Ishikawa (cell line): ENCODE data around the gene DUS1L.
A peak's percentile ranks its signal among the peaks of the same experiment; 100 is the strongest.

Experiments
- CEBPB ChIP-seq: IDR thresholded peaks from 2 replicates; pipeline ENCODE4 v1.6.1; 2012
- CREB1 ChIP-seq: IDR thresholded peaks from 2 replicates; pipeline ENCODE4 v1.6.1; 2012; ENCODE audit warnings: low read depth
- EGR1 ChIP-seq: IDR thresholded peaks from 2 replicates; pipeline ENCODE4 v1.6.1; 2012
- EP300 ChIP-seq: IDR thresholded peaks from 2 replicates; pipeline ENCODE4 v1.6.1; 2012; ENCODE audit warnings: borderline replicate concordance
- FOXM1 ChIP-seq: IDR thresholded peaks from 2 replicates; pipeline ENCODE4 v1.6.1; 2012; ENCODE audit warnings: low read depth, borderline replicate concordance
- MAX ChIP-seq: IDR thresholded peaks from 2 replicates; pipeline ENCODE4 v1.6.1; 2012
- NFIC ChIP-seq: IDR thresholded peaks from 2 replicates; pipeline ENCODE4 v1.6.1; 2012
- RAD21 ChIP-seq: IDR thresholded peaks from 2 replicates; pipeline ENCODE4 v1.6.1; 2012; ENCODE audit warnings: low read depth
- REST ChIP-seq: IDR thresholded peaks from 2 replicates; pipeline ENCODE4 v1.6.1; 2012; ENCODE audit warnings: low read depth, mild to moderate bottlenecking
- TAF1 ChIP-seq: IDR thresholded peaks from 2 replicates; pipeline ENCODE4 v1.6.1; 2012; ENCODE audit warnings: low read depth, mild to moderate bottlenecking
- TCF12 ChIP-seq: IDR thresholded peaks from 2 replicates; pipeline ENCODE4 v1.6.1; 2012; ENCODE audit warnings: low read depth
- TEAD4 ChIP-seq: IDR thresholded peaks from 2 replicates; pipeline ENCODE4 v1.6.1; 2012
- USF1 ChIP-seq: IDR thresholded peaks from 2 replicates; pipeline ENCODE4 v1.6.1; 2012
- YY1 ChIP-seq: IDR thresholded peaks from 2 replicates; pipeline ENCODE4 v1.6.1; 2012; ENCODE audit warnings: low read depth
- ZBTB7A ChIP-seq: IDR thresholded peaks from 2 replicates; pipeline ENCODE4 v1.6.1; 2012; ENCODE audit warnings: low read depth

DUS1L gene

DNA sequence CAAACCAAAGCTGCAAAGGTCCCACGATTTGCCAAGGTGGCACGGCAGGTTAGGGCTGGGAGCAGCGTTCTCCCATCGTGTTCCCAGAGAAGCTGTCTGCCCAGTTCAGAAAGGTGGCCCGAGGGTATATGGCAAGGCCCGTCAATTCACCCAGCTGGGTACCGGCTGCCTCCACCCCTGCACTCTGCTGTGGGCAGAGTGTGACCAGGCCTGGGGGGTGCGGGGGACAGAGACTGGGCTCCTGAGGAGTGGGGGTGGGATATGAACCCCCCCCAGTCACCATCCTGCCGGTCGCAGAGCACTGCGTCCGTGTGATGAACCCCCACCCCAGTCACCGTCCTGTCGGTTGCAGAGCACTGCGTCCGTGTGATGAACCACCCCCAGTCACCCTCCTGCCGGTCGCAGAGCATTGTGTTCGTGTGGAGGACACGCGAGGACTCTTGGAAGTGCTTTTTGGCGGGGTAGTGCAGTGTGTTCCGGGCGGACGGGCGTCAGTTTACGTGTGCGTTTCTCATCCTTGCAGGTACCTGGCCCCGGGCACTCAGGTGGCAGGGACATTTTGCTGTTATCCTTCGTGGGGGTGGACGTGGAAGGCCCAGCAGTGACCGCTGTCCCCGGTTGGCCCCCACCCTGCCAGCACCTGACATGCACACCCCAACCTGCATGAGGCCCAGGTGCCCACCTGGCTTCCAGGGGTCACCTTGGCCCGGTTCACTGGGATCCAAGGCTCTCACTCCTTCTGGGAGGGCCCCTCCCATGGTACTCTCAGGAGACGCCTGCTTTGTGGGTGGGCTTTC, 35.1 kb upstream of the DUS1L start:
- TF ChIP-seq RAD21 (no peak), CEBPB (no peak), EGR1 (no peak), CREB1 (no peak), REST (no peak), USF1 (no peak), YY1 (no peak)

DNA sequence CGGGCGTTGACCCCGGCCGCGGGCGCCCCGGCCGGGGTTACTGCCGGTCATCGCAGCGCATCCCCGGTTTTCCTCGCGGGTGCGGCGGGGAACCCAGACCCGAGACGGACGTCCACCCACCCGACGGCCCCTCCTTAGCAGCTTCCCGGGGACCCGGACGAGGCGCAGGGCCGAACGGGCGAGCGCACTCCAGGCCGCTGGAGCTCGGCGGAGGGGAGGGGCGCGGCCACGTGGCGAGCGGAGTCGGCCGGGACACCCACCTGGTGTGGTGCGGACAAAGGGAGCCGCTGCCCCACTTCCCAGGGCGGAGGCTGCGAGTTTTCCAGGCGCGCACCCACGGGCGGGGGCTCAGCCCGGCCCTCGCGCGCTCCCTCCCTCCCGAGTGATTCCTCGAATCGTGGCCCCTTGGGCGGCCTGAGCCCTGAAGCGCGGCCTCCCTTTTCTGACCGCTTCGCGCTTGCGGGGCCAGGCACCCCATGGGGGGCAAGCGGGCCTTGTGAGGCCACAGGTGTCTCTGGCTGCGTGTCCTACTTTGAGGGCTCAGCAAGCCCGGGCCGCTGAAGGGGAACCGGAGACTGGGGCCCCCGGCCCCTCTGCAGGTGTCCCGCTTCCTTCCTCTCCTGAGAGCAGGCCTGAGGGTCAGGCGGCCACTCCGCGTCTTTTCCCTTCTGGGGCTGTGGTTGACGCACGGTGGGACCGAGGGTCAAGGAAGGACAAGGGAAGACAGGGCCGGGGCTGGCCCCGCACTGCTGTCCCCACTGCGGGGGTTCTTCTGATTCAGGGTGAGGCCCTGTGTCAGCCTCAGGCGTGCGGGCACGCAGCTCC, 33.5 kb upstream of the DUS1L start:
- TF ChIP-seq TEAD4 (no peak), CEBPB (no peak), USF1 (peak; percentile 65), NFIC (no peak), EGR1 (no peak), YY1 (no peak), FOXM1 (no peak), ZBTB7A (peak; percentile 14; the same call in 1 of the 2 replicates), REST (no peak), MAX (peak; percentile 89), EP300 (no peak), TAF1 (no peak), RAD21 (no peak), CREB1 (no peak), TCF12 (no peak)

GRCh38 chr17:82098169-82098938, 32.8 kb upstream of the DUS1L start, which contains the start of gene FASN:
Gene FASN (minus strand): TSS chr17:82098236. CDS start chr17:82096445, 1,791 bp downstream.
- TF ChIP-seq TAF1 (peak; percentile 89), USF1 (peak; percentile 31), REST (no peak), TCF12 (0 out of 2 replicates have a peak, but pooled peaks have one; percentile 19), EP300 (no peak), ZBTB7A (no peak; the same call in 1 of the 2 replicates), YY1 (peak; percentile 79), MAX (peak; percentile 74; the same call in 1 of the 2 replicates)
